Measurements from ENCODE around the gene CCAR1. TPM values are rescaled to one million over a fixed set of nuclear protein-coding genes. Genes with fewer than 3 reads are reported as not detected.
"Not testable (repeated sequence)": the region's sequence is repeated elsewhere in the genome, so short reads cannot be mapped to it uniquely, and the experiment has no call there.

Gene CCAR1
- total RNA-seq, 4 donors from 2014 or later: 17.8 to 71.3 (median 37.7) TPM

DNA sequence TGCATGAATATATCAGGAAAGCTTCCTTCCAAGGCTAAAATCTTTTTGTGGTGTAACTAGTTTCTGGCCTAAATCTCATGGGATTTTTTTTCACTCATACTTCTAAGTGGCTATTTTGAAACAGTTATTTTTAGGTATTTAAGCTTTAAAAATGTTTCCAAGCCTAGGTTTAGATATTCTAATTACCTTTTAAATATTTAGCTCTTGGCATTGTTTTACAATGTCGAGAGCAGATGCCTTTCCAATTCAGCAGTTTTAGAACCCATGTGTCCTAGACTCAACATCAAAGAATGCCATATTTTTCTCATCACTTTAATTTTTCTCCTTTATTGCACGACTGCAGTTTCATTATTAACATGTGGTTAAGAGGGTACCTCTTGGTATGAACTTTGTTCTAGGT lies 79.2 kb downstream of the CCAR1 start:
- TF ChIP-seq, protein P1, sequence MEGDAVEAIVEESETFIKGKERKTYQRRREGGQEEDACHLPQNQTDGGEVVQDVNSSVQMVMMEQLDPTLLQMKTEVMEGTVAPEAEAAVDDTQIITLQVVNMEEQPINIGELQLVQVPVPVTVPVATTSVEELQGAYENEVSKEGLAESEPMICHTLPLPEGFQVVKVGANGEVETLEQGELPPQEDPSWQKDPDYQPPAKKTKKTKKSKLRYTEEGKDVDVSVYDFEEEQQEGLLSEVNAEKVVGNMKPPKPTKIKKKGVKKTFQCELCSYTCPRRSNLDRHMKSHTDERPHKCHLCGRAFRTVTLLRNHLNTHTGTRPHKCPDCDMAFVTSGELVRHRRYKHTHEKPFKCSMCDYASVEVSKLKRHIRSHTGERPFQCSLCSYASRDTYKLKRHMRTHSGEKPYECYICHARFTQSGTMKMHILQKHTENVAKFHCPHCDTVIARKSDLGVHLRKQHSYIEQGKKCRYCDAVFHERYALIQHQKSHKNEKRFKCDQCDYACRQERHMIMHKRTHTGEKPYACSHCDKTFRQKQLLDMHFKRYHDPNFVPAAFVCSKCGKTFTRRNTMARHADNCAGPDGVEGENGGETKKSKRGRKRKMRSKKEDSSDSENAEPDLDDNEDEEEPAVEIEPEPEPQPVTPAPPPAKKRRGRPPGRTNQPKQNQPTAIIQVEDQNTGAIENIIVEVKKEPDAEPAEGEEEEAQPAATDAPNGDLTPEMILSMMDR (IDR thresholded peaks at IDR 0.05 in 4 of 5, conservative IDR thresholded peaks at IDR 0.05 in 1 of 5): no peak
- TF ChIP-seq POLR2A (IDR thresholded peaks at IDR 0.05): no peak
- intact Hi-C loops (cut with DNase I; ENCODE audit: low total_unique reads): no loop called here
- no peak for DNase-seq

DNA sequence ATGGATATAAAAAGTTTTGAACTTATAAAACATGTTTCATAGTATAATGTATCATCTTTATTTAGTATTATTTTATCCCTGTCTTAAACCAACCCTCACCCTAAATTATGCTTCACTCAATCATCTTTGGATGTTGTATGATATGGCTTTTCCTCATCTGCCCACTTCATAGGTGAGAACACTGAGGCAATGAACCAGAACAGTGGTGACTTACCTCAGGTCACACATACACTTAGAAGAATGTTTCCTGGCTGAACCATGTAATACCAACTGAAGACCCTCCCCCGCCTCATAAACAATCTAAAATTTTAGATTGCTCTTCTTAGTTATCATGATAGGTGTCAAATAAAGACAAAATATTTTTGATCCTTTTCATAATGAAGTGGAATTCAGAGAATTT lies 83.7 kb downstream of the CCAR1 start:
- TF ChIP-seq, protein P1 (IDR thresholded peaks at IDR 0.05 in 4 of 5, conservative IDR thresholded peaks at IDR 0.05 in 1 of 5): no peak
- TF ChIP-seq POLR2A (IDR thresholded peaks at IDR 0.05): no peak
- Histone ChIP-seq H3K36me3 (no peaks in the 10 kb centered on the region), H3K27me3 (no peaks in the 10 kb centered on the region), H3K9me3 (no peaks in the 10 kb centered on the region), H3K27ac (no peak overlapping the region), H3K4me3 (no peak overlapping the region), H3K4me1 (no peaks in the 10 kb centered on the region)
- in situ Hi-C loops (cut with MboI; ENCODE audit: low sequenced_read_pairs in 4 of 4): no loop called here
- intact Hi-C loops (cut with DNase I; ENCODE audit: low total_unique reads): no loop called here
- DNase-seq (no peak), ATAC-seq (no peak)

More for the DNA sequence above, 79.2 kb downstream of the CCAR1 start:
- H3K27ac ChIP-seq: no peak overlapping the region
- H3K4me1 ChIP-seq: no peaks in the 10 kb centered on the region
- in situ Hi-C loops (cut with MboI; ENCODE audit: low sequenced_read_pairs in 4 of 4): no loop called here
- H3K9me3 ChIP-seq: no peaks in the 10 kb centered on the region
- H3K27me3 ChIP-seq: no peaks in the 10 kb centered on the region
- H3K36me3 ChIP-seq: peaks cover 0 to 9% of the 10 kb centered on the region in 2 donors
- no peak for ATAC-seq
- H3K4me3 ChIP-seq: no peak overlapping the region

DNA sequence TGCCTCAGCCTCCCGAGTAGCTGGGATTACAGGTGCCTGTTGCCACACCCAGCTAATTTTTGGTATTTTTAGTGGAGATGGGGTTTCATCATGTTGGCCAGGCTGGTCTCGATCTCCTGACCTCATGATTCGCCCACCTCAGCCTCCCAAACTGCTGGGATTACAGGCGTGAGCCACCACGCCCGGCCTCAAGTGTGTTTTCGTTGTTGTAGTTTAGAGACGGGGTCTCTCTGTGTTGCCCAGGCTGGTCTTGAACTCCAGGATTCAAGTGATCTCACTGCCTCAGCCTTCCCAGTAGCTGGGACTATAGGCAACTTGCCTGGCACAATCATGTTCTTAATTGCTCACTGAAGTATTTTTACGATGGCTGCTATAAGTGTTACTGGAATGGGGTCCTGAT lies 89.8 kb downstream of the CCAR1 start:
- H3K9me3 ChIP-seq; H3K4me1 ChIP-seq; DNase-seq; intact Hi-C loops (cut with DNase I; ENCODE audit: low total_unique reads); H3K27ac ChIP-seq; ATAC-seq; H3K27me3 ChIP-seq; H3K4me3 ChIP-seq; in situ Hi-C loops (cut with MboI; ENCODE audit: low sequenced_read_pairs in 4 of 4); H3K36me3 ChIP-seq: not testable (repeated sequence)

DNA sequence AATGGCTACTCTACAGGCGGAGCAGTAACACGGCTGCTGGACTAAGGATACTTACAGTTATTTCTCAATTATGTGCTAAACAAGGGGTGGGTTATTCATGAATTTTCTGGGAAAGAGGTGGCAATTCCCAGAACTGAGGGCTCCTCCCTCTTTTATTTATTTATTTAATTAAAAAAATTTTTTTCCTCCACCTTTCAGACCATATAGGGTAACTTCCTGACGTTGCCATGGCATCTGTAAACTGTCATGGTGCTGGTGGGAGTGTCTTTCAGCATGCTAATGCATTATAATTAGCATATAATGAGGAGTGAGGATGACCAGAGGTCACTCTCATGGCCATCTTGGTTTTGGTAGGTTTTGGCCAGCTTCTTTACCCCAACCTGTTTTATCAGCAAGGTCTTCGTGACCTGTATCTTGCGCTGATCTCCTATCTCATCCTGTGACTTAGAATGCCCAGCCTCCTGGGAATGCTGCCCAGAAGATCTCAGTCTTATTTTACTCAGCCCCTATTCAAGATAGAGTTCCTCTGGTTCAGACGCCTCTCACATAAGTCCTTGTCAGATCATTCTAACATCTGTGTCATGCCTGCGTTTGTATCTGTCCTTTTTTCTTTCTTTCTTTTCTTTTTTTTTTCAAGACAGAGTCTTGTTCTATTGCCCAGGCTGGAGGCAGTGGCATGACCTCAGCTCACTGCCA lies 90.4 kb downstream of the CCAR1 start:
- no peak for DNase-seq
- intact Hi-C loops (cut with DNase I; ENCODE audit: low total_unique reads): loop anchor here (2.0 kb wide), 1 partner anchor 45 kb away; no protein-coding TSS in a partner anchor
- Histone ChIP-seq H3K4me1 (no peaks in the 10 kb centered on the region), H3K9me3 (no peaks in the 10 kb centered on the region), H3K27ac (no peak overlapping the region), H3K4me3 (no peak overlapping the region), H3K27me3 (no peaks in the 10 kb centered on the region), H3K36me3 (no peaks in the 10 kb centered on the region)
- in situ Hi-C loops (cut with MboI; ENCODE audit: low sequenced_read_pairs in 4 of 4): no loop called here
- TF ChIP-seq POLR2A (IDR thresholded peaks at IDR 0.05): no peak
- TF ChIP-seq, protein P1 (IDR thresholded peaks at IDR 0.05 in 4 of 5, conservative IDR thresholded peaks at IDR 0.05 in 1 of 5): no peak
- ATAC-seq: no peak

DNA sequence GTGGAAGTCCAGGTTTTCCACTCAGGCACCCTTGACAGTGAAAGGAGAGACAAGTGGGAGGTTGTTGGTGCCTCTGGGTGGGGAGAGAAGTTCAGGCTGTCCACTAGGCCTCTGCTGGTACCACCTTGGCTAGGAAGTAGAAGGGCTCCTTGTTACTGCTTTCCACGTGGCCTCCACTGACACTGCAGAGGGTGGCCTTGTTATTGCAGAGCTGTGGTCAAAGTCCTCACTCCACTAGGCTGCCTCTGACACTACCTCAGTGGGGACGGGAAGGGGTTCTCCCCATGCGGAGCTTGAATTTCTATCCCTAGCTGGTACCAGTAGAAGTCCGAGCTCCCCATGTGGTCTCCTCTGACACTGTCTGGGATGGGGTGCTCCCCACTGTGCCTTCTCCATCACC lies 91.4 kb downstream of the CCAR1 start:
- H3K27me3 ChIP-seq: no peaks in the 10 kb centered on the region
- H3K4me1 ChIP-seq: no peaks in the 10 kb centered on the region
- TF ChIP-seq, protein P1 (IDR thresholded peaks at IDR 0.05 in 4 of 5, conservative IDR thresholded peaks at IDR 0.05 in 1 of 5): no peak
- no peak for TF ChIP-seq POLR2A (IDR thresholded peaks at IDR 0.05)
- no peaks in the 10 kb centered on the region for H3K36me3 ChIP-seq
- no peak overlapping the region for H3K27ac ChIP-seq
- no peaks in the 10 kb centered on the region for H3K9me3 ChIP-seq
- no peak for ATAC-seq
- intact Hi-C loops (cut with DNase I; ENCODE audit: low total_unique reads): loop anchor here (2.0 kb wide), 1 partner anchor 44 kb away; no protein-coding TSS in a partner anchor
- H3K4me3 ChIP-seq: no peak overlapping the region
- in situ Hi-C loops (cut with MboI; ENCODE audit: low sequenced_read_pairs in 4 of 4): no loop called here
- no peak for DNase-seq

All from gastrocnemius medialis (tissue), 4 donors.